Erythroblast (primary cell): Measurements from ENCODE around the gene MEGF11.

ENCODE experiments used
- GATA1 ChIP-seq: IDR thresholded peaks from 2 replicates; pipeline ENCODE4 v1.6.1; 2011; ENCODE audit warnings: low read depth, mild to moderate bottlenecking, control low read depth, low read length, moderate library complexity
- POLR2A ChIP-seq: IDR thresholded peaks from 2 replicates; pipeline ENCODE4 v1.6.1; 2011; ENCODE audit warnings: mild to moderate bottlenecking, low read length

GRCh38 chr15:65939901-65940617, 313.5 kb downstream of the MEGF11 start:
- TF ChIP-seq POLR2A (no peak), GATA1 (no peak)
